Stimulated activated CD4-positive, alpha-beta T cell treated with anti-CD3 and anti-CD28 coated beads, Interleukin-12 subunit alpha, Interleukin-12 subunit beta, amount 100 ng/mL, for 48 hours (primary cell): ENCODE data around the gene TRIO.
"Not testable (repeated sequence)": the region's sequence is repeated elsewhere in the genome, so short reads cannot be mapped to it uniquely, and the experiment has no call there.

ENCODE experiments used
- DNase-seq, 3 donors: peaks; one replicate each; pipeline ENCODE4 v3.0.0-alpha.2; 2020; ENCODE audit warnings: low read depth in 2 of 3, low spot score in 1 of 3

The TRIO gene

DNA sequence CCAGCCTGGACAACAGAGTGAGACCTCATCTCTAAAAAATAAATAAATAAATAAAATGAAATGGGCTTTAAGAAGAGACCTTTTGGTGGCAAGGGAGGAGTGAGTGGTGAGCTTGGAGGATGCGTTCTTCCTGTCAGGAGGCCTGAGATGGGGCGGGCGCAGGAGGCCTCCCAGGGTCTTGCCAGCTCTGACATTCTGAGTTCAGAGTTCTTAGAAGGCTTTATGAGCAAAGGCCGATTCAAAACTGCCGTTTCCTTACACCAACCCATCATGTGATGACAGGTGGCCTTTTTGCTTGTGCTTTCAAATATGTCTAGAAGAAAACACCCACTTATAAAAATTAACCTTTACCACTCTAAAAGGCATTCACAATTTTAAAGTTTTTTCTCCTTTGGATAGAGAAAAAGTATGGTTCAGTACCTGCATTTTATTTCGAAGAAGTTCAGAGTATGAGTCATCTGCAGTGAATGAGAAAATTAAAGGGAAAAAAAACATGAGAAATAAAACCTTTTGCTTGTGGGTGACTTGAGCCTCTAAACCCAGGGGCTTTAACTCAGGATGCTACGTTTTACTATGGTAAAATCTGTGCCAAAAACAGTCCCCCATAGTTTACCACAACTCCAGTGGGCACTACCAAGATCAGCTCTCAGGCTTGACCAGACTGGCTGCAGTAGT, 281.0 kb downstream of the TRIO start:
- peak in 2 of 3 donors; percentile 23 to 28 for DNase-seq

DNA sequence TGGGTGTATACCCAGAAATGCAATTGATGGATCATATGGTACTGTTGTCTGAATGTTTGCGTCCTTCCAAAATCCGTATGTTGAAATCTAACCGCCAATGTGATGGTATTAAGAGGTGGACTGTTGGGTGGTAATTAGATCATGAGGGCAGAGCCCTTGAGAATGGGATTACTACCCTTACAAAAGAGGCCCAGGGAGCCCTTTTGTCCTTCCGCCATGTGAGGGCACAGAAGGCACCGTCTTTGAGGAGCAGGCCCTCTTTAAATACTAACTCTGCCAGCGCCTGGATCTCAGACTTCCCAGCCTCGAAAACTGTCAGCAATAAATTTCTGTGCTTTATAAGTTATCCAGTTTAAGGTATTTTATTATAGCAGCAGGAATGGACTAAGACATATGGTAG, 282.4 kb downstream of the TRIO start:
- no peak for DNase-seq

DNA sequence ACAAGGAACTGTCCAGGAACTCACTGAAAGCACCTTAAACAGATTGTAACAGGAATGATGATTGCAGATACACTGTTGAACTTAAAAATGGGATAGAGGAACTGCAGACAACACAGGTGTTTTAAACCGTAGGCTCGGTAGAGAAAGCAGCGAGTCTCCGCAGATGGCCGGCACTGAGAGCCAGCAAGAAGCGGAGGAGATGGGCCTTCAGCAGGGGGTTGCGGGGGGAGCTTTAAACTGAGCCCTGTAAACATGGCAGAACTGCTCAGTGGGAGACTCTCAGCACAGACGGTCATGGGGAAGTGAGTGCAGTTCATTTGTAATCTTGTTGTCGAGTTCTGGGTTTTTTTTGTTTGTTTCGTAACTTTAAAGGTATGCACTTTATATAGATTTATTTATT, 283.4 kb downstream of the TRIO start:
- no peak for DNase-seq

DNA sequence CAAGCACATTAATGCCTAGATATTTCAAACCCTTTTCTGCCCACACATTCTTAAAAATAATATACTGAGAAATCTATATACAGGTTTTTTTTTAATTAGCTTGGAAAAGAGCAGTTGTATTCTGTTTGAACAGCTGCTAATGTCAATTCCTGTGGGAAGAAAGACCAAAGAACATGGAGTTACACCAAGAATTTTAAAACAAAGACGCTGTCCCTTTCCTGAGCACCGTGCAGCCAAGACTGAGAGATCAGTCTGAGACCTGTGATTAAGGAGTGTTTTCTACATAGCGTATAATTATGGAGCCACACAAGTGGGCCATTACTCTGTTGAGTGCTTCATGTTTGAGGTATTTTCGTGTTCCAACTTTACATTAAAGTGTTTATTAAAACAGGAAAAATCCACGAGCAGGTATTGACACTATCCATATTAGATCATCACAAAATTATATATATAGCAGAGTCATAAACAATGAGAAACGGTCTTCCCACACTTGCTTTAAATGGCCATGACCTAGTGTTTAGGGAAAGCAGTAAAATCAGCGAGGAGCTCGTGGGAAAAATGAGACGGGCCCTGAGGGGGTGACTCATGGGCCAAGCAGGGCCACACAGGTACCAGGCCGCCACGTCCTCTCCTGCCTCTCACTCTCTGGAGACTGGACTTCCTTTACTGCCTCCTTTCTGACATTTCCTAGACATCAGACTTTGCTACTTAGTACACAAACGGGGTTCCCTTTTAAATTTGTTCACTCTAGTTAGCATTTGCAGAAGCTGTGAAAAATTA, 285.4 kb downstream of the TRIO start:
- DNase-seq: no peak

DNA sequence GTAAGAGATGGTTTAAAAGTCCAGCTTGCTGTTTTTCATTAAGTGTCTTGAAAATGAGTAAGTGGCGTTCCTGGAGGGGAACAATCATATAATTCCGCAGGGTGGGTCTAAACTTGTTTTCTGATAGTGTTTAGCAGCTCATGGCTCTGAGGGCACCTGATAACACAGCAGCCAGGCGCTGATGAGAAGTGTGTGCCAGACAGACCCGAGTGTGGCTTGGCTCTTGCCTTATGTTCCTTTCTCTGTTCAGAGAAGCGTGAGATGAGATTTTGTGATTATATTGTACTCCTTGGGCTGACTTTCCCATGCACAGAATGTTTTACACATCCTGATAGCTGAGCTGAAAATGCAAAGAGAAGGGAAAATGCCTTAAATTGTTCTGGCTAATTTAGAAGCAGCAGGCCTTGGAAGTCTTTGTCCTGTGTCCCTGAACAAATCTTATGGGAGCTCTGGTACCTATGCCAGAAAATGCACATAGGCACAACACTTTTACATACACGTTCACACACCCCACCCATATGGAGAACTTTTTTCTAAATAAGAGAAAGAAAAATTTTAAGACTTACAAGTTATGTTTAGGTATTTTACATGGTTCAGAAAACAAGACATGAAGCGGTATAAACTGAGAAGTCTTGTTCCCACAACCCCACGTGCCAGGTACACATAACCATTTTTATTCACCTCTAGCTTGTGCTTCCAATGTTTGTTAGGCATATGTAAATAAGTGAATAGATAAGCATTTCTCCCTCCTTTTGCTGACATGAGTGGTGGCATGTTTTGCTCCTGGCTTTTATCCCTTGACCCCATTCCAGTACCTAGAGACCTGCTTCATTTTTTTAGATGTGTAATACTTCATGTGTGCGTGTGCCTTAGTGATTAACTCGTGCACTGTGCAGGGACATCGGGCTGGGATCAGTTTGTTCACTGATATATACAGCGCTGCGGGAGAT, 286.2 kb downstream of the TRIO start:
- no peak for DNase-seq

DNA sequence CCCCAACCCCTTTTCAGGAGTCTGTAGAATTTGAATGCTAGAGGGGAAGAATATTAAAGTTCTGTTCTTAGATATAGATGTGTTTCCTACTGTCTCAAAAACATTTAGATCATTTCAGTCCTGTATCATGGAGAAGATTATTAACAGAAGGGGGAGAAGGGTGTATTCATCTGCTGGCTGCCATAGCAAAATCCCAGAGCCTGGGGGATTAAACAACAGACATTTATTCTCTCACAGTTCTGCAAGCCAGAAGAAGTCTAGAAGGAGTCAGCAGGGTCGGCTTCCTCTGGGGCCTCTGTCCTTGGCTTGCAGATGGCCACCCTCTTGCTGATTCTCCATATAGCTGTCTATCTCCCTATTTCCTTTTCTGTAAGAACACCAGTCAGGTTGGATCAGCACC, 288.4 kb downstream of the TRIO start:
- DNase-seq: no peak

DNA sequence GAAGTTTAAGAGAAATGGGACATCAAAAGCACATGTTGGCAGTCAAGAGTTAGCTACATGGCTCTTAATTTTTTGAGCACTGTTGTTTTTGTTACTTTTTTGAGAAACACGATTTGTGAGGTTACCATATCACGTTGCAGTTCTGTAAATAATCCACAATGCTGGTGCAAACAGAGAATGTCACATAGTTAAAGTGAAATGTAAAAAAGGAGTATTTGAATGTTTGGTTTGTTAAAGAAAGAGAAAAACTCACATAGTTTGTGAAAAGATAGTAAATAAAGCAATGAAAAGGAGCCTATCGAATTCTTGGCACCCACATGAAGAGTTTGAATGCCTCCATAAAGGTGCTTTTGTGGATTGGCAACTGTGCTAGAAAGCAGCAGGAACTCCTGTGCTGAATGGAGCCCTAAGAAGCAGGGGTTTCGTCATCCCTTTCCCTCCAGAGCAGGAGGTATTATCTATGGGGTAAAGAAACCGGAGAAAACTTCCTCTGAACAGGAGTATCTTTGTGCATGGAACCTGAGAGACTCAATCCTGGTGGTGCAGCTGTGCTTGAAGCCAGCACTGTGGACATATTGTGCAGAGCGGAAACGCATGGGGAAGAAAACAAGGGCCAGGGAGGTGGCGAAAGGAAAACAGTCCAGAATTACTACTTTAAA, 289.9 kb downstream of the TRIO start:
- no peak for DNase-seq

DNA sequence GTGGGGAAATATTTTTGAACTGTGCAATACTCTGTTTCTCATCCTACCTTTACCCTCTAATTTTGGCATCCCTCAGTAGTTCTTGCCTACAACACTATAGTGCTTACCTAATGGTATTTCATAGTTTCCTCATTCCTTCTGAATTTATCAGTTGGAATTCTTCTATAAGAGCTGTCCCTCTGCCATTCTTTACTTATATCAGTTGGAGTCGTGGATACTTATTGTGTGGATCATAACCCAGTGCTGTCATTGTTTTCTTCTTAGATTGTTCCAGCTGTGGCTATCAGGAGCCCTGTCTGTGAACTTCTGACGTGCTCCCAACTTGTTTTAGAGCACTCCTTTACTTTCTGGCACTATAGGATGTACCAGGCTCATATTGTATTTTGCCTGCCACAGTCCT, 292.3 kb downstream of the TRIO start:
- DNase-seq: no peak

DNA sequence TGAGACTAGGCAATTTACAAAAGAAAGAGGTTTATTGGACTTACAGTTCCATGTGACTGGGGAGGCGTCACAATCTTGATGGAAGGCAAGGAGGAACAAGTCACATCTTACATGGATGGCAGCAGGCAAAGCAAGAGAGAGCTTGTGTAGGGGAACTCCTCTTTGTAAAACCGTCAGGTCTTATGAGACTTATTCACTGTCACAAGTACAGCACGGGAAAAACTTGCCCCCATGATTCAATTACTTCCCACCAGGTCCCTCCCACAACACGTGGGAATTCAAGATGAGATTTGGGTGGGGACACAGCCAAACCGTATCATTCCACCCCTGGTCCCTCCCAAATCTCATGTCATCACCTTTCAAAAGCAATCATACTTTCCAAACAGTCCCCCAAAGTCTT, 293.0 kb downstream of the TRIO start:
- not testable (repeated sequence) for DNase-seq

DNA sequence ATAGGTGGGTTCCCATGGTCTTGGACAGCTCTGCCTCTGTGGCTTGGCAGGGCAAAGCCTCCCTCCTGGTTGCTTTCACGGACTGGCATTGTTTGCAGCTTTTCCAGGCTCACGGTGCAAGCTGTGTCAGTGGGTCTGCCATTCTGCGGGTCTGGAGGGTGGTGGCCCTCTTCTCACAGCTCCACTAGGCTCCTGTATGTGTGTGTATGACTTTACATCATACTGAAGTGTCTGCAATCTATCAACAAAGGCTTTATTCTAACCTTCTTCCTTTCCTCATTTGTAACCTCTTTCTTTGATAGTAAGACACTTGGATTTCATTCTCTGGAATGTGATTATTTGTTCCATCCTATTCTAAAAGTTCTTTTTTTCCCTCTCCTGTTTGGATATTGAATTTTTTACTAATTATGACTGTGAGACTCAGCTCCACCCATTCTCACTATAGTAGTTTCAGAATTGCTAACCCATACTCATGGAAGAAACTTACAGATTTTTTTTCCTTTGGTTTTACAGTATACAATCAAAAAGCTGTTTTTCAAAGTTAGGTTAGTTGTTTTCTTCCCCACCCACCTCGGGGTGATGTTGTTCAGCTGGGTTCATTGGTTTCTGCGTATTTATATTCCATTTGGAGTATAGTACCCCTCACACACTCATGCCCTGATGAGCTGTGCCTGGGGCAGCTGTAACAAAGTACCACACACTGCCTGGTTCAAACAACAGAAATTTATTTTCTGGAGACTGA, 293.8 kb downstream of the TRIO start:
- DNase-seq: no peak

DNA sequence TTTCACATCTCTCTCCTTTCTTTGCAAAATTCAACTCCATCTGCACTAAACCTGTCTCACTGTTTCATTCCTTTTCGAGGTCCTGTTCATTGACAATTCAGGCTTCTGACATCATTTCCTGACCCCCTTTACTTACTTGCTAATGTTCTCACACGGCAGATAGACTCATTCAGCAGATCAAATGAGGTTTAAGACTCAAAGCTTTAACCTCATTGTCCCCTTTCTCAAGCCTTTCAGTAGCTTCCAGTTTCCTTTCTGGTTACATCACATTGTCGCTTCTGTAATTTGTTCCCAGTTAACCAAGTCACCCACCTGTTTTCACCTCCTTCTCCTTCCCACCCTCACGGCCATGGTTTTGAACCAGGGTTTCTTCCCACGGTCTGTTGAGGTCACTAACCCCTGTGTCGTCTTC, 295.1 kb downstream of the TRIO start:
- no peak for DNase-seq

DNA sequence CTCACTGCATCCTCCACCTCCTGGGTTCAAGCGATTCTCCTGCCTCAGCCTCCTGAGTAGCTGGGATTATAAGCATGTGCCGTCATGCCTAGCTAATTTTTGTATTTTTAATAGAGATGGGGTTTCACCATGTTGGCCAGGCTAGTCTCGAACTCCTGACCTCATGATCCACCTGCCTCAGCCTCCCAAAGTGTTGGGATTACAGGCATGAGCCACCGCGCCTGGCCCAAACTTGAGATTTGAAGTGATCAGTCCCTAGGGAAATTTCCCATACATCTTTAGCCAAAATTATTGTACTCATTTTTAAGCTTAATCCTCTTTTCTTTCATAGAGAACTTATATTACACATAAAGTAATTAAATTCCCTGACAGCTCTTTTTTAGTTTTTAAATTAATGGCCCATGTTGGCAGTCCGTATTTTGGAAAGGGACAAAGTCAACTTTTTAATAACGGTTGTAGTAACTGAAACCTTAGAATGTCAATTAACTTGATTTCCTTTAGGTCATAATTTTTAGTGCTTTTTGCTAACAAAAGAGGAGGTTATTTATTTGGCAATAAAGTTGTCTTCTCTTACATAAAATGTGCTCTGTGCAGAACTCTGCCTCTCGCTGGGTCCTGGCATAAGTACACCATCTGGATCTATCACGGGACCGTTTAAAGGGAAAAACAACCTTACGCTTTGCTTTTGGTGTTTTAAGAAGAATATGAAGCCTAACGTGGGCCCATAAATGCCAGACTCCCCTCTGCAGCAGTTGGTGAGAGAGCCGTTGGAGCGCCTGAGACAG, 296.1 kb downstream of the TRIO start:
- DNase-seq: no peak

DNA sequence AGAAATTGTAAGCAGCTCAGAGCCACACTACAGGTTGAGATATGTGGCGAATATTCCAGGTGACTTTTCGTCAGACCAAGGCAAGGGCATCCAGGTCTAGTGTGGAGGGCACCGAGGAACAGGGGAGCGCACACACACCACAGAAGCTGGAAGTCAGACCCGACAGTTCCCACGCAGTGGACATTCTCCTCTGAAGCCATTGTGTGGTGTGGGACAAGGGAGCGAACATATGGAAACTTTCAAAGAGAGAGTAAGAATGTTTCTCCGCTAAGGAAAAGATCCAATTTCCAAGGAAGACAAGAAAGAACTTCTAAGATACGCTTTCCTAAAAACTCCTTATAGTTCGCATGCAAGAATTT, 297.1 kb downstream of the TRIO start:
- no peak for DNase-seq

DNA sequence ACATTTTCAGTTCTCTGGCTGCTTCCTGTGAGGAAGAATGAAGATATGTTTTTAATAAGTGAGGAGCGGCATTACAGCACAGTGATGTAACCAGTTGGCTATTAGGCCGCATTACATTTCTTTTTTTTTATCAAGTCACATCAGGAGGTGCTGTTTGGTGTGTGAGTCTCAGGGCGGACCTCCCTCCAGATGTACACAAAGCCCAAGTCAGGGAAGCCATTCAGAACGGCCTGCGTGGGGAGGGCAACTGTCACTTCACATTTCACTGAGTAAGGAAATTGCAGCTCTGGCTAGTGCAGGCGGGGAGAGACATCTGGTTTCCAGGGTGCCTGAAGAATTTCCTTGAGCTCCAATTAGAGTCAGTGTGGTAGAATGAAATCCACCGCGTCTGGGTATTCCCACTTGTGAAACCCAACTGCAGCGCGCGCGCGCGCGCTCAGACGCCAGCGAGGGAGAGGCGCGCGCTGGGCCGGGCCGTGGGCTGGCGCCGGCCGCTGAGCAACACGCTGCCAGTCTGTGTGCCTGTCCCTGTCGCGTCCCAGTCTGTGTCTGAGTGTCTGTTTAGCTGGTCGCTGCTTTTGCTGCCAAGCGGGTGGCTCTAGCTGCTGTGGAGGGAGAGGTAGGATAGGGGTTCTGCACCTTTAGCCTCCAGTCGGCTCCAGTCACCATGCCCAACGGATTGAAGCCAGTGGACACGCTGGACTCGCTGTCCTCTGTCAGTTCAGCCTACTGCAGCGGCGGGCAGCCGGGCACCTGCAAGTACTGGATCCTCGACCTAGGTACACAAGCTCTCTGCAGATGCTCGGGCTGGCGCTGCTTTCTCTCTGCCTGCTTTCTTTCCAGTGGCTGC, 297.7 kb downstream of the TRIO start:
- DNase-seq: no peak

DNA sequence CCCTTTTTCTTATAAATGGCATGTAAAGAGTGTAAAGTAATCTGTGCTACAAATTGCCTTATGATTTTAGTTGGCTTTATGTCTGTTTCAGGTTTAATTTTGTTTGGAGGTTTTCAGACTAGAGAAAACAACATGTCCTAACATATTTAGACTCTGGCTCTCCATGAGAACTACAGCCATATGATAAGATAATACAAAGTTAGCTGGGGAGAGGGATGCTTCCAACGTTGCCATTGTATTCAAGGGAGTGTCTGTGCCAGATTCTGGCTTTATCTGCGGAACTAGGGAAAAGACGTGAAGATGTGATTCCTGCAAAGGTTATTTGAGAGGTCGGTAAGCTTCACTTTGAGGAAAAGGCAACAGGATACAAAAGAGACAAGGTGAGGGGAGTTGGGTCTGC, 298.5 kb downstream of the TRIO start:
- DNase-seq: no peak

DNA sequence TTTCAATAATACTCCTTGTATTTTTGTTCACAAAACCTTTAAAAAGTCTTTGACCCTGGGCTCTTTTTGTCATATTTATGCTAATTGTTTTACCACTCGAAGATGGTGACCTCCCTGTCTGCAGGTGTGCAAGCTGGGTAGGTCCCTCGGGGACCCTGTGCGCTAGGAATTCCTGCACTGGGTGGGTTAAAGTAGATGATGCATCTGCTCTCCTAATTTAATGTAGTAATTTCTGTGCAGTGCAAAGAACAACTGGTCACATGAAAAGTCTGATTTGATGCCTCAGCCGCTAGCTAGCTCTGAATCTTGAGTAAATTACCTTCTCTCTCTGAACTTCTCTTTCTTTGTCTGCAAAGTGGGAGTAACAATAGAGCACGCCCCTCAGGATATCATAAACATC, 299.4 kb downstream of the TRIO start:
- DNase-seq: no peak

DNA sequence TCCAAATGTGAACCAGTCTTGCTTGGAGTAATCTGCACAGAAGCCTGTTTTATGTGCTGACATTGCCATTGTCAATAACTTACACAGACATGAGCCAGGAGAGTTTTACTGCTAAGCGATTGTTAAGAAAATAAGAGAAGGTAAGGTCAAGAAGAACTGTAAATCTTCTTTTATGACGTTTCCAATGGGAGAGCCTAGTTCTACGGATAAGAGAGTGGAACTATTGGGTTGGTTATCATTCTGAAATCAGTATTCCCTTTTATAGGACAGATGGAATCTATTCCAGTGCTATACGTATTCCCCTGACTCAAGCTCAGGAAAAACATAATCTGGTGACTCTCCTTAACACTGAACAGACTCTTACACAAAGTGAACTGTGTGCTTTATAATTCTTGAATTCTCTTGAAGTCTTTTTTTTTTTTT, 300.5 kb downstream of the TRIO start:
- no peak for DNase-seq

DNA sequence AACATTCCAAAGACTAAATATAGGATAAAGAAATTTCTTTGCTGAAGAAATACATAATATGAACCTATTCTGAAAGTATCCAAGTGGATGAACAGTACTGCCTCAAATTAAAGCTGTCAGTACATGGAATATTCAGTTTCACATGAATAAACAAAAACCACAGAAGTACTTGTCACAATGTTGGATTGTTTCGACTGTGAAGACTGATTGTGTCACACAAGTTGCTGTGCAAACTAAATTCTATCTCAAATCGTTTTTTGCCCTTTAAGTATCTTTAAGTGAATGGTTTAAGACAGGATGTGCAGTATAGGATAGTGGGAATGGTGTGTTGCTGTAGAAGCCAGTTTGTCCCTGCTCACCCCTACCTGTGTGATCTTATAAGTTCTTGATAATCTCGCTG, 301.0 kb downstream of the TRIO start:
- DNase-seq: no peak

DNA sequence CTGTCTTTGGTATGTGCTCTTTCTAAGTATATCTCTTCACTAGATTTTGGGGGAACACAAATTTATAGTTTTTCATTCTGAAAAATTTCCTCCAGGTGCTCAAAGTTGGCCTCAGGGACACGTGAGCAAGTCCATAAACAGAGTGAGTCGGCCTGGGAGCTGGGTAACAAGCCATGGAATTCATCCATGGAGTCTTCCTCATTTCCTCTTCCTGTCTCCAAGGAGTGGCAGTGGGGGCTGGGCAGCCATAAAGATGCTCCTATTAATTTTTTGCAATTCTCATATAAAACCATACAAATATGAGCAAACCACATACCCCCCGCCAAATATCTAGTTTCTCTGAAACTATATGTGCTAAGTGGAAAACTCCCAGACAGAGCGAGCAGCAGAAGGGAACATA, 301.9 kb downstream of the TRIO start:
- DNase-seq: no peak
